ENCODE data around the gene APLP2. TPM values are rescaled to one million over a fixed set of nuclear protein-coding genes. Genes with fewer than 3 reads are reported as not detected.

APLP2 gene
- total RNA-seq, 1 donor from 2014 or later, result 374 TPM

DNA sequence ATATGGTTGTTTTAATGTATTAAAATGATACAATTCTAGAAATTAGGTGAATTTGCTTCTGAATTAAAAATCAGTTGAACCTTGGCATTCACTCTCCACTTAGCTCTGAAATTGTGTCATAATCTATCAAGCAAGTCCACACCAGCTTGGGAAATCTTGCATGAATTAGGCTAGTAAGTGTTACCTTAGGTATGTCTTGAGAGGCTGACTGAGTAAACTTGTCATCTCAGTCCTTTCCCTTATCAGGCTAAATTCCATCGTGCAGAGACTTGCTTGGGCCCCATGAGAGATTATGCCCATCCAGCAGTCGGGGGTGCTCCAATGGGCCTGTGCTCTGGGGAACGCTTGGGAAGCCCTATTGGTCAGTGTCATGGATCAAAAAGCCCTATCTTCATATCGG, 55.9 kb downstream of the APLP2 start:
- no peaks in the 10 kb centered on the region for H3K9me3 Mint-ChIP-seq (ENCODE audit: low read depth)
- H3K27me3 Mint-ChIP-seq, result no peaks in the 10 kb centered on the region
- no peak for DNase-seq (ENCODE audit: low spot score, unreplicated experiment)
- H3K4me1 Mint-ChIP-seq (ENCODE audit: low read depth), result peaks cover 2% of the 10 kb centered on the region
- H3K36me3 Mint-ChIP-seq (ENCODE audit: insufficient read depth), result peaks cover 28% of the 10 kb centered on the region
- H3K27ac Mint-ChIP-seq, result no peak overlapping the region
- TF ChIP-seq, protein P1, sequence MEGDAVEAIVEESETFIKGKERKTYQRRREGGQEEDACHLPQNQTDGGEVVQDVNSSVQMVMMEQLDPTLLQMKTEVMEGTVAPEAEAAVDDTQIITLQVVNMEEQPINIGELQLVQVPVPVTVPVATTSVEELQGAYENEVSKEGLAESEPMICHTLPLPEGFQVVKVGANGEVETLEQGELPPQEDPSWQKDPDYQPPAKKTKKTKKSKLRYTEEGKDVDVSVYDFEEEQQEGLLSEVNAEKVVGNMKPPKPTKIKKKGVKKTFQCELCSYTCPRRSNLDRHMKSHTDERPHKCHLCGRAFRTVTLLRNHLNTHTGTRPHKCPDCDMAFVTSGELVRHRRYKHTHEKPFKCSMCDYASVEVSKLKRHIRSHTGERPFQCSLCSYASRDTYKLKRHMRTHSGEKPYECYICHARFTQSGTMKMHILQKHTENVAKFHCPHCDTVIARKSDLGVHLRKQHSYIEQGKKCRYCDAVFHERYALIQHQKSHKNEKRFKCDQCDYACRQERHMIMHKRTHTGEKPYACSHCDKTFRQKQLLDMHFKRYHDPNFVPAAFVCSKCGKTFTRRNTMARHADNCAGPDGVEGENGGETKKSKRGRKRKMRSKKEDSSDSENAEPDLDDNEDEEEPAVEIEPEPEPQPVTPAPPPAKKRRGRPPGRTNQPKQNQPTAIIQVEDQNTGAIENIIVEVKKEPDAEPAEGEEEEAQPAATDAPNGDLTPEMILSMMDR (IDR thresholded peaks at IDR 0.05; ENCODE audit: unreplicated experiment), result no peak
- no peak overlapping the region for H3K4me3 Mint-ChIP-seq (ENCODE audit: low read depth)

DNA sequence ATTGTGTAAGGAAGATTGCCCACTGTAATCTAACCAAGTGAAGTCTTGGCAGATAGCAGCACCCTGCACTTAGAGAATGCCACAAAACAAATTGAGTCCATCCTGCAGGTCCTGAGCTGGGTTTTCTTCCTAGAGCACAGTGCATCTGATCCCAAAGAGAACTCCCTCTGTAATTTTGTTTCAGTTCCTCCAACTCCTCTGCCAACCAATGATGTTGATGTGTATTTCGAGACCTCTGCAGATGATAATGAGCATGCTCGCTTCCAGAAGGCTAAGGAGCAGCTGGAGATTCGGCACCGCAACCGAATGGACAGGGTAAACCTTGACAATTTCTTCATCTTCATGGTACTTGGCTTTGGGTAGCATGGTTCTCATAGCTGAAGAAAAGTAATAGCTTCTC, 56.8 kb downstream of the APLP2 start:
- DNase-seq (ENCODE audit: low spot score, unreplicated experiment), result no peak
- peaks cover 33% of the 10 kb centered on the region for H3K36me3 Mint-ChIP-seq (ENCODE audit: insufficient read depth)

DNA sequence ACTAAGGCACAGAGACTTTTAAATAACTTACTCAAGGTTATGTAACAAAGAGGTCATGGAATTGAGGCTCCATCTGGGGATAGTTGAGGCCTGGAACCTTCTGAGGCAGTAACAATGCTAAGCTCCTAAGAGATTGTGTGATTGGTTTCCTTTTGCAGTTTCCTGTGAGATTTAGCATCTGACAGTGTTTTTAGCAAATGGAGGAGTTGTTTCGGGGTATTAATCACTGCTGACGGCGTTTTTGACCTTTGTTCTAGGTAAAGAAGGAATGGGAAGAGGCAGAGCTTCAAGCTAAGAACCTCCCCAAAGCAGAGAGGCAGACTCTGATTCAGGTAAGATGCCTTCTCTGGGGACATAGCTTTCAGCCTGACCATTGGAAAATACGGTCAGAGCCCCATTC, 57.8 kb downstream of the APLP2 start:
- H3K27ac Mint-ChIP-seq, result peak overlapping the region; percentile 74
- H3K4me1 Mint-ChIP-seq (ENCODE audit: low read depth), result peaks cover 2% of the 10 kb centered on the region
- H3K9me3 Mint-ChIP-seq (ENCODE audit: low read depth), result no peaks in the 10 kb centered on the region
- H3K36me3 Mint-ChIP-seq (ENCODE audit: insufficient read depth), result peaks cover 34% of the 10 kb centered on the region
- H3K4me3 Mint-ChIP-seq (ENCODE audit: low read depth), result no peak overlapping the region
- no peaks in the 10 kb centered on the region for H3K27me3 Mint-ChIP-seq
- TF ChIP-seq, protein P1 (IDR thresholded peaks at IDR 0.05; ENCODE audit: unreplicated experiment), result no peak
- no peak for DNase-seq (ENCODE audit: low spot score, unreplicated experiment)

More for the DNA sequence above, 56.8 kb downstream of the APLP2 start:
- Mint-ChIP-seq H3K4me3 (ENCODE audit: low read depth) (no peak overlapping the region), H3K27ac (no peak overlapping the region), H3K9me3 (ENCODE audit: low read depth) (no peaks in the 10 kb centered on the region), H3K27me3 (no peaks in the 10 kb centered on the region), H3K4me1 (ENCODE audit: low read depth) (peaks cover 2% of the 10 kb centered on the region)
- TF ChIP-seq, protein P1 (IDR thresholded peaks at IDR 0.05; ENCODE audit: unreplicated experiment), result no peak

DNA sequence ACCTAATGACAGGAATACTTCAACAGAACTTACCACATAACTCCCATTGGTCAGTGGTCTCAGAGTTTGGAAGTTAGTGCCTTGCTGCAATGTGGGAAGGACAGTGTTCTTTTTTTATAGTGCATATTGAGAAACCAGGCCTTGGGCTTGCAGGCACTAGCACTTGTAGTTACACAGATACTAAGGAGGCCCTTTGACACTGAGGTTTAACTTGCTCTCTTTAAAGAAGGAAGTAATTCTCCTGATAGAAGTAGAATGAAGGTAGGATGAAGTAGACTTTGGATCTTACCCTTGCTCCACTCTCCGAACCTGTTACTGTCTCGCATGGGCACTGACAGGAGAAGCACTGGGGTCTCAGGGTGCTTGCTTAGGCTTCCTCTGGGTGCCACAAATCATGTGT, 58.9 kb downstream of the APLP2 start:
- H3K4me1 Mint-ChIP-seq (ENCODE audit: low read depth), result peaks cover 2% of the 10 kb centered on the region
- peaks cover 31% of the 10 kb centered on the region for H3K36me3 Mint-ChIP-seq (ENCODE audit: insufficient read depth)
- H3K4me3 Mint-ChIP-seq (ENCODE audit: low read depth), result no peak overlapping the region
- H3K27me3 Mint-ChIP-seq, result no peaks in the 10 kb centered on the region
- H3K27ac Mint-ChIP-seq, result no peak overlapping the region
- H3K9me3 Mint-ChIP-seq (ENCODE audit: low read depth), result no peaks in the 10 kb centered on the region
- TF ChIP-seq, protein P1 (IDR thresholded peaks at IDR 0.05; ENCODE audit: unreplicated experiment), result no peak
- no peak for DNase-seq (ENCODE audit: low spot score, unreplicated experiment)

DNA sequence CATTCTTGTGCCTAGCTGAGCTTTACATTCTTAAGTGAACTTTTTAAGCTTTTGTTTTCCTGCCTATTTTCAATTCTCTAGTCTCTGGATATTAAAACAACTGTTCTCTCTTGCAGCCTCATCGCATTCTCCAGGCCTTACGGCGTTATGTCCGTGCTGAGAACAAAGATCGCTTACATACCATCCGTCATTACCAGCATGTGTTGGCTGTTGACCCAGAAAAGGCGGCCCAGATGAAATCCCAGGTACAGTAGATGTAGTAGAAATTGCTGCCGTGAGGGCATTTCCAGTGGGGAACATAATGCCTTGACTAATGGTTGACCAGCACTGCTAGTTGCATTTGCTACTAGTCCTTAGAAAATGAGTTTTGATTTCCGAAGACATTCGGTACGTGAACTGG, 60.2 kb downstream of the APLP2 start:
- H3K4me1 Mint-ChIP-seq (ENCODE audit: low read depth), result peaks cover 2% of the 10 kb centered on the region
- H3K9me3 Mint-ChIP-seq (ENCODE audit: low read depth), result no peaks in the 10 kb centered on the region
- TF ChIP-seq, protein P1 (IDR thresholded peaks at IDR 0.05; ENCODE audit: unreplicated experiment), result no peak
- H3K27me3 Mint-ChIP-seq, result no peaks in the 10 kb centered on the region
- H3K36me3 Mint-ChIP-seq (ENCODE audit: insufficient read depth), result peaks cover 32% of the 10 kb centered on the region
- no peak for DNase-seq (ENCODE audit: low spot score, unreplicated experiment)
- H3K4me3 Mint-ChIP-seq (ENCODE audit: low read depth), result no peak overlapping the region
- no peak overlapping the region for H3K27ac Mint-ChIP-seq
